Measurements from ENCODE around the gene TNRC18. TPM values are rescaled to one million over a fixed set of nuclear protein-coding genes. Genes with fewer than 3 reads are reported as not detected.
"Not testable (repeated sequence)": the region's sequence is repeated elsewhere in the genome, so short reads cannot be mapped to it uniquely, and the experiment has no call there.

TNRC18 gene
- total RNA-seq, 2 donors from 2014 or later = 32.0 to 53.6 TPM

DNA sequence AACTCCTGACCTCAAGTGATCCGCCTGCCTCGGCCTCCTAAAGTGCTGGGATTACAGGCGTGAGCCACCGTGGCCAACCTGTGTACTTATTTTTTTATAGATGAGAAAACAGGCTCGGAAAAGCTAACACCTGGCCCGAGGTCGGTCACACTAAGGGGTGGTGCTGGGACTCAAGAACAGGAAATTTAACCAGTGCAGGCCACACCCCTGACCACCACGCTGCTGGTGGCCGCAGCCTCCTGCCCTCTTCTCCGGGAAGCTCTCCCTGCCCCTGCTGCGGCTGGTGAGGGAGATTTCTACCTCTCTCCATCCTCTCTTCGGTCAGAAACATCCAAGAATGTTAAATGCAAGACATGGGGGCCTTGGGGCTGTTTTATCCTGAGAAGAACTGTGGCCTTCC is 63.2 kb downstream of the TNRC18 start:
- peaks cover 0 to 16% of the 10 kb centered on the region in 2 donors for H3K4me1 ChIP-seq
- no peaks in the 10 kb centered on the region for H3K9me3 ChIP-seq
- H3K4me3 ChIP-seq = no peak overlapping the region
- no peak overlapping the region for H3K27ac ChIP-seq
- peaks cover 73% of the 10 kb centered on the region for H3K36me3 ChIP-seq
- DNase-seq (ENCODE audit: low spot score) = no peak
- no peaks in the 10 kb centered on the region for H3K27me3 ChIP-seq
- TF ChIP-seq, protein P1, sequence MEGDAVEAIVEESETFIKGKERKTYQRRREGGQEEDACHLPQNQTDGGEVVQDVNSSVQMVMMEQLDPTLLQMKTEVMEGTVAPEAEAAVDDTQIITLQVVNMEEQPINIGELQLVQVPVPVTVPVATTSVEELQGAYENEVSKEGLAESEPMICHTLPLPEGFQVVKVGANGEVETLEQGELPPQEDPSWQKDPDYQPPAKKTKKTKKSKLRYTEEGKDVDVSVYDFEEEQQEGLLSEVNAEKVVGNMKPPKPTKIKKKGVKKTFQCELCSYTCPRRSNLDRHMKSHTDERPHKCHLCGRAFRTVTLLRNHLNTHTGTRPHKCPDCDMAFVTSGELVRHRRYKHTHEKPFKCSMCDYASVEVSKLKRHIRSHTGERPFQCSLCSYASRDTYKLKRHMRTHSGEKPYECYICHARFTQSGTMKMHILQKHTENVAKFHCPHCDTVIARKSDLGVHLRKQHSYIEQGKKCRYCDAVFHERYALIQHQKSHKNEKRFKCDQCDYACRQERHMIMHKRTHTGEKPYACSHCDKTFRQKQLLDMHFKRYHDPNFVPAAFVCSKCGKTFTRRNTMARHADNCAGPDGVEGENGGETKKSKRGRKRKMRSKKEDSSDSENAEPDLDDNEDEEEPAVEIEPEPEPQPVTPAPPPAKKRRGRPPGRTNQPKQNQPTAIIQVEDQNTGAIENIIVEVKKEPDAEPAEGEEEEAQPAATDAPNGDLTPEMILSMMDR (IDR thresholded peaks at IDR 0.05) = no peak

DNA sequence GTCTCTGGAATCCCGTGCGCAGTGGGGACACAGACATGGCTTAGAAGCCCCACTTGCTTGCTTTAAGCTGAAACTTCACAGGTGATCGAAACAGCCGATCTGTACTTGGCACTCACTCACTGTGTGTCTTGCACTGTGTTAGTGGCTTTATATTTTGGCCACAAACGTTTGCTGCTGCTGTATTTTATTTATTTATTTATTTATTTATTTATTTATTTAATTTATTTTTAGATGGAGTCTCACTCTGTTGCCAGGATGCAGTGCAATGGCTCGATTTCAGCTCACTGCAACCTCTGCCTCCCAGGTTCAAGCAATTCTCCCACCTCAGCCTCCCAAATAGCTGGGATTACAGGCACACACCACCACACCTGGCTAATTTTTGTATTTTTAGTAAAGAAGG is 63.6 kb downstream of the TNRC18 start:
- Histone ChIP-seq H3K4me1 (peaks cover 0 to 21% of the 10 kb centered on the region in 2 donors), H3K36me3 (peaks cover 75% of the 10 kb centered on the region)
- not testable (repeated sequence) for H3K27ac ChIP-seq; H3K27me3 ChIP-seq; H3K9me3 ChIP-seq; H3K4me3 ChIP-seq; DNase-seq (ENCODE audit: low spot score)

DNA sequence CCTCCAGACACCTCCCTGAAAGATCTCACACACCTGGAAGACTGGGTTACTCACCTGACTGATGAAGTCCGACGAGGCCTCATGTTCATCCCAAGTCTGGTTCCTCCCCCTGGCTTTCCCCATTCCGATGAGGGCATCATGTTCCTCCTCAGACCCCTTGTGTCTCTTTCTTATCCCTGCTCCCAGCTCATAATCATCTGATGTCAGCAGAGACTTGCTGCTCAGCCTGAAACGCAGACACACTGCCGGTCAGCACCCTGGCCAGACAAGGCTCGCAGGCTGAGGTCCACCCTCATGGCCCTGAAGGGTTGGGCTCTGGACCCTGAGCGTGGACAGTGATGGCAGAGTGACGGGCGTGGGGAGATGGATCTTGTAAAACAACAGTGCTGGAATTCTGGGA is 64.3 kb downstream of the TNRC18 start:
- H3K36me3 ChIP-seq = peaks cover 75% of the 10 kb centered on the region
- H3K27me3 ChIP-seq = no peaks in the 10 kb centered on the region
- TF ChIP-seq, protein P1 (IDR thresholded peaks at IDR 0.05) = no peak
- no peak overlapping the region for H3K27ac ChIP-seq
- peaks cover 0 to 26% of the 10 kb centered on the region in 2 donors for H3K4me1 ChIP-seq
- H3K9me3 ChIP-seq = no peaks in the 10 kb centered on the region
- no peak overlapping the region for H3K4me3 ChIP-seq
- no peak for DNase-seq (ENCODE audit: low spot score)

DNA sequence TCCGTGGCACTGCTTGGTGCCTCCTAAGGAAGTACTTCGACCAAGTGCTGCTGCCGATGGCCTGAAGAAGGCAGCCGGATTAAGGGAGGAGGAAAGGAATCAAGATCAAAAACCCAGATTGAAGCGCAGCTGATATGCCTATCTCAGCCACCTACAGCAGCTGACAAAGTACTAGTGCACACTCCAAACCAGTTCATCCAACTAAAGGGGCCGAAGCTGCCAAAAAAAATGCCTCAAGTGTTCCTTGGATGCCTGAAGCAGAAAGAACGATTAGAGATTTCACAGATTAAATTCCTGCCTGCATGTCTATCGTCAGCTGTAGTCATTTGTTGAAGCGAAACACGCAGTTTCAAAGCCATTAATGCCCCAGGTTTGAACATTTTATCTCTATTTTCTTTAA is 65.7 kb downstream of the TNRC18 start:
- peaks cover 0 to 27% of the 10 kb centered on the region in 2 donors for H3K4me1 ChIP-seq
- H3K27ac ChIP-seq = no peak overlapping the region
- peaks cover 75% of the 10 kb centered on the region for H3K36me3 ChIP-seq
- TF ChIP-seq, protein P1 (IDR thresholded peaks at IDR 0.05) = no peak
- no peak for DNase-seq (ENCODE audit: low spot score)
- no peak overlapping the region for H3K4me3 ChIP-seq
- no peaks in the 10 kb centered on the region for H3K27me3 ChIP-seq
- H3K9me3 ChIP-seq = no peaks in the 10 kb centered on the region

DNA sequence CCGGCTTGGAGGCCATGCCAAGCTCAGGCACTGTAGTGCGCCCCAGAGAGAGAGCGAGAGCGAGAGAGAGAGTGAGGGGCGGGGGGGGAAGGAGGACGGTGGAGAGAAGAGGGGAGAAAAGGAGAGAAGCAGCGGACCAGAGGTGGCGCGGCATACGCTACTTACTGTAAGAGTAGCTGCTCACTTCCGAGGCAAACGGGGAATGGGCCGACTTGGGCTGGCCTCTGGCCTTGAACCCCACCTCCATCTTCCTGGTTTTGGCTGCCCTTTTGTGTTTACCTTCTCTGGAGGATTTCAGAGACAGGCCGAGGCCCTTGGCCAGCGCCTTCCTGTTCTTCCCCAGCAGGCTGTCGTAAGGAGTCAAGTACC is 66.9 kb downstream of the TNRC18 start:
- Histone ChIP-seq H3K36me3 (peaks cover 63% of the 10 kb centered on the region), H3K27me3 (no peaks in the 10 kb centered on the region), H3K4me1 (peaks cover 0 to 27% of the 10 kb centered on the region in 2 donors), H3K9me3 (no peaks in the 10 kb centered on the region), H3K27ac (no peak overlapping the region), H3K4me3 (no peak overlapping the region)
- no peak for DNase-seq (ENCODE audit: low spot score)
- TF ChIP-seq, protein P1 (IDR thresholded peaks at IDR 0.05) = no peak

DNA sequence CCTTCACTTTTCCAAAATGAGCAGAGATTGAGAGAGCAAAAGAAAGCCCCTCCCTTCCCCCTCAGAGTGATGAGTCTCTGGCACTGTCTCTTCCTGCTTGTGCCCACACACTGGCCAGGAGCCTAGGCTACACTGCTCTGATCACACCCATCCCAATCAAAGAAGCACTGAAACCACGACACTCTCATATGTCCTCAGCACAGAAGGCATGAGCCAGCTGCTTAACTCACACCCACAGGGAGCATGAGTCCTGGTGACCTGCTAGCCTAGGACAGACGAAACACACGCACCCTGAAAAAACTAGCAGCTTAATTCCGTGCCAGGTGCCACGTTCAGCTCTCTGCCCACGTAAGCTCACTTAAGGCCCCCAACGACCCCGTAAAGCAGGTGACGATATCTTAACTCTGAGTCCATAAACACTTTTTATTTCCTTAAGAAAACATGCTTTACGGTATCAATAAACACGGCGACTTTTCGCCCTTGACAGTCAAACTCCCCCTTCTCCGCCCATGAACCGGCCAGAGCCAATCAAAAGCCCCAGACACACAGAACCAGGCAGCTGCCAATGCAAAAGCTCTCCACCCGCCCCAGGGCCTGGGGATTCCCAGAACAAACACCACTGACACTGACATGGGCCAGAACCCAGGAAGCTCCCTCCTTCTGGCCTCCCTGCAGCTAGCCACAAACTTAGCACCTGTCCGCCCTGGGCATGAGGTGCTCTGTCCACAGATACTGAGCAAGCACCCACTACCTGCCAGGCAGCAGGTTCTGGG is 69.0 kb downstream of the TNRC18 start:
- H3K4me1 ChIP-seq = peaks cover 0 to 29% of the 10 kb centered on the region in 2 donors
- no peaks in the 10 kb centered on the region for H3K9me3 ChIP-seq
- H3K27ac ChIP-seq = peak overlapping the region; percentile 68 to 80
- H3K27me3 ChIP-seq = no peaks in the 10 kb centered on the region
- TF ChIP-seq, protein P1 (IDR thresholded peaks at IDR 0.05) = no peak
- H3K36me3 ChIP-seq = peaks cover 49% of the 10 kb centered on the region
- H3K4me3 ChIP-seq = peak overlapping the region; percentile 6 to 10
- DNase-seq (ENCODE audit: low spot score) = peak; percentile 72
